Caco-2 (cell line): ENCODE results near the gene SYVN1. TPM values are rescaled to one million over a fixed set of nuclear protein-coding genes. Genes with fewer than 3 reads are reported as not detected.

Experiments
- BruUV-seq: library from RNA; stranded (reverse); fragments of 400-500 nt; replicated peaks from 2 replicates; lab custom pipeline; 2021; lab: Mats Ljungman, UMichigan
- CTCF ChIA-PET: fragments of 300-600 bp; sonication (Branson Sonifier 250); formaldehyde crosslinking; loops from one replicate; lab custom pipeline; 2022; ENCODE audit warnings: antibody characterized with exemption; lab: Charles Lee
- POLR2A ChIA-PET: fragments of 300-600 bp; sonication (Branson Sonifier 250); formaldehyde crosslinking; loops from one replicate; lab custom pipeline; 2022; ENCODE audit warnings: antibody characterized with exemption; lab: Charles Lee
- DNase-seq, 2 experiments: peaks; one replicate each; pipeline versions ENCODE4 v3.0.0 to v3.0.0-alpha.2; 2020 to 2022
- H3K27me3 ChIP-seq: replicated peaks from 2 replicates; pipeline ENCODE4 v1.6.0; 2011; ENCODE audit warnings: low read length; ENCODE audit not compliant: control insufficient read depth, insufficient read depth
- H3K36me3 ChIP-seq: 2 replicates; pipeline ENCODE4 v1.5.1; 2011; ENCODE audit warnings: low read length; ENCODE audit not compliant: control insufficient read depth, insufficient read depth
- H3K4me1 ChIP-seq: fragments of 250-450 bp; sonication (Bioruptor Pico); 2 replicates; pipeline ENCODE4 v1.5.1; 2020; ENCODE audit warnings: mild to moderate bottlenecking
- H3K4me3 ChIP-seq: 2 replicates; pipeline ENCODE4 v1.5.1; 2011; ENCODE audit warnings: low read depth, mild to moderate bottlenecking, control low read depth, low read length
- H3K9me3 ChIP-seq: fragments of 250-450 bp; sonication (Bioruptor Pico); 2 replicates; pipeline ENCODE4 v1.5.1; 2020; ENCODE audit warnings: mild to moderate bottlenecking, moderate library complexity
- H3K27ac Mint-ChIP-seq: one replicate; pipeline ENCODE4 v1.8.0; 2022; ENCODE audit warnings: mixed read lengths; ENCODE audit not compliant: unreplicated experiment
- H3K27me3 Mint-ChIP-seq: one replicate; pipeline ENCODE4 v1.8.0; 2022; ENCODE audit warnings: mixed read lengths; ENCODE audit not compliant: insufficient read depth, unreplicated experiment
- H3K36me3 Mint-ChIP-seq: one replicate; pipeline ENCODE4 v1.8.0; 2022; ENCODE audit warnings: mild to moderate bottlenecking, mixed read lengths; ENCODE audit not compliant: insufficient read depth, unreplicated experiment
- H3K4me1 Mint-ChIP-seq: one replicate; pipeline ENCODE4 v1.8.0; 2022; ENCODE audit warnings: low read depth, mixed read lengths; ENCODE audit not compliant: unreplicated experiment
- H3K4me3 Mint-ChIP-seq: one replicate; pipeline ENCODE4 v1.8.0; 2022; ENCODE audit warnings: mild to moderate bottlenecking, moderate library complexity, mixed read lengths; ENCODE audit not compliant: unreplicated experiment
- H3K9me3 Mint-ChIP-seq: one replicate; pipeline ENCODE4 v1.8.0; 2022; ENCODE audit warnings: mixed read lengths; ENCODE audit not compliant: unreplicated experiment
- intact Hi-C: fragments of 100-400 bp; cut with micrococcal nuclease; formaldehyde crosslinking; loops from one replicate; pipeline ENCODE4 v1.10.0; 2022; ENCODE audit not compliant: unreplicated experiment
- microRNA-seq: library from miRNA; unstranded; fragments of <30 nt; microRNA quantifications from one replicate; pipeline ENCODE4 v1.2.0, GENCODE V29; 2022
- total RNA-seq: library from RNA; stranded (reverse); gene quantifications from 2 replicates; pipeline ENCODE4 v1.2.3, GENCODE V29; 2022
- TF ChIP-seq, protein P1 (sequence below), 2 experiments: fragments of 200-600 bp in 1 of 2; IDR thresholded peaks; 1 replicate in 1 of 2; 2 replicates in 1 of 2; pipeline versions ENCODE4 v1.5.1 to v1.8.0; 2011 to 2022; ENCODE audit warnings: antibody characterized with exemption in 1 of 2, control low read depth in 1 of 2, inconsistent platforms in 1 of 2, low read depth in 1 of 2, low read length in 1 of 2, mild to moderate bottlenecking in 1 of 2, moderate library complexity in 1 of 2; ENCODE audit not compliant: insufficient read depth in 1 of 2, severe bottlenecking in 1 of 2, unreplicated experiment in 1 of 2

Gene SYVN1
- total RNA-seq, 1 experiment from 2014 or later = 50.9 TPM

DNA sequence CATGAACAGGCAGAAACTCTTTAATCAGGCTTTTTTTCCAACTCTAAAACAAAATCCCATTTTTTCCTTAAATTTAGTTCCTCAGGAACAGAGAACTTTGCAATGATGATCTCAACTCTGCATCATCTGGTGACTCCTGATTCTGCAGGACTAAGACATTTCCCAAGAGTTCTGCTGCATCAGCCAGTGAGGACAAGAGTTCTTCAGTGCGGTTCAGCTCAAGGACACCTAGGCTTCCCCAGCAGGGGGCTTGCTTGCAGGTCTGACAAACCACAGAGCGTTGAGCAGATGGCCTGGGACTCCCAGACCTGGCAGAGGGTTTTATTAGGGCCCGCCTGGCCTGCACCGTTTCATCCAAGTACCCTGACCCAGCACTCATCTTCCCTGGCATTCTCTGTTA is 56.9 kb downstream of the SYVN1 start:
- Histone ChIP-seq H3K27me3 (no peaks in the 10 kb centered on the region), H3K9me3 (no peaks in the 10 kb centered on the region), H3K4me3 (no peak overlapping the region), H3K36me3 (peaks cover 6% of the 10 kb centered on the region; the same call in 1 of the 2 replicates), H3K4me1 (peaks cover under 1% of the 10 kb centered on the region; the same call in 1 of the 2 replicates)
- Mint-ChIP-seq H3K9me3 (no peaks in the 10 kb centered on the region), H3K27ac (peak overlapping the region; percentile 32), H3K4me1 (peaks cover 12% of the 10 kb centered on the region), H3K36me3 (peaks cover 66% of the 10 kb centered on the region), H3K27me3 (no peaks in the 10 kb centered on the region), H3K4me3 (no peak overlapping the region)
- ChIA-PET CTCF (interaction anchor here (0.6 kb wide), 1 partner anchor 63 kb away, joined by 3 read pairs; the partner anchor contains the start of gene ARL2), POLR2A (no interaction called here)
- no TSS peak for BruUV-seq
- TF ChIP-seq, protein P1, sequence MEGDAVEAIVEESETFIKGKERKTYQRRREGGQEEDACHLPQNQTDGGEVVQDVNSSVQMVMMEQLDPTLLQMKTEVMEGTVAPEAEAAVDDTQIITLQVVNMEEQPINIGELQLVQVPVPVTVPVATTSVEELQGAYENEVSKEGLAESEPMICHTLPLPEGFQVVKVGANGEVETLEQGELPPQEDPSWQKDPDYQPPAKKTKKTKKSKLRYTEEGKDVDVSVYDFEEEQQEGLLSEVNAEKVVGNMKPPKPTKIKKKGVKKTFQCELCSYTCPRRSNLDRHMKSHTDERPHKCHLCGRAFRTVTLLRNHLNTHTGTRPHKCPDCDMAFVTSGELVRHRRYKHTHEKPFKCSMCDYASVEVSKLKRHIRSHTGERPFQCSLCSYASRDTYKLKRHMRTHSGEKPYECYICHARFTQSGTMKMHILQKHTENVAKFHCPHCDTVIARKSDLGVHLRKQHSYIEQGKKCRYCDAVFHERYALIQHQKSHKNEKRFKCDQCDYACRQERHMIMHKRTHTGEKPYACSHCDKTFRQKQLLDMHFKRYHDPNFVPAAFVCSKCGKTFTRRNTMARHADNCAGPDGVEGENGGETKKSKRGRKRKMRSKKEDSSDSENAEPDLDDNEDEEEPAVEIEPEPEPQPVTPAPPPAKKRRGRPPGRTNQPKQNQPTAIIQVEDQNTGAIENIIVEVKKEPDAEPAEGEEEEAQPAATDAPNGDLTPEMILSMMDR (IDR thresholded peaks at IDR 0.05; ENCODE audit: insufficient read depth in 1 of 2, low read depth in 1 of 2, low read length in 1 of 2, severe bottlenecking in 1 of 2, unreplicated experiment in 1 of 2) = no peak
- peak in 1 of 2 experiments; percentile 49 for DNase-seq
- intact Hi-C loops = loop anchor here (5.0 kb wide), 1 partner anchor 35 kb away; the partner anchor contains the start of gene SAC3D1

Small RNA genes lying within 50 kb of the gene (microRNA-seq; reads per million reads assigned to microRNA genes)
- gene MIR6751 = not detected

Other genes with a start within 250 kb of the SYVN1 start
- 27.9 and 31.1 TPM in 2 replicates for gene ATG2A, start 217.3 kb downstream of the SYVN1 start, total RNA-seq
- 7.4 and 7.7 TPM in 2 replicates for gene PPP2R5B, start 209.8 kb downstream of the SYVN1 start, total RNA-seq
- not detected in 2 replicates for gene GPHA2, start 198.6 kb downstream of the SYVN1 start, total RNA-seq
- not detected in 2 replicates for gene MAJIN, start 162.4 kb downstream of the SYVN1 start, total RNA-seq
- gene BATF2, start 137.5 kb downstream of the SYVN1 start, total RNA-seq = 0.79 and 1.4 TPM in 2 replicates
- gene ARL2, start 120.4 kb downstream of the SYVN1 start, total RNA-seq = 91.7 and 103 TPM in 2 replicates
- gene SNX15, start 107.1 kb downstream of the SYVN1 start, total RNA-seq = 35.5 and 35.8 TPM in 2 replicates
- 21.2 and 21.6 TPM in 2 replicates for gene SAC3D1, start 93.3 kb downstream of the SYVN1 start, total RNA-seq
- 0.16 and 0.23 TPM in 2 replicates for gene NAALADL1, start 76.0 kb downstream of the SYVN1 start, total RNA-seq
- 67.0 and 71.1 TPM in 2 replicates for gene CDCA5, start 50.5 kb downstream of the SYVN1 start, total RNA-seq
- gene ZFPL1, start 50.3 kb downstream of the SYVN1 start, total RNA-seq = 44.5 and 46.0 TPM in 2 replicates
- 147 and 158 TPM in 2 replicates for gene VPS51, start 38.3 kb downstream of the SYVN1 start, total RNA-seq
- gene TM7SF2, start 22.6 kb downstream of the SYVN1 start, total RNA-seq = 62.9 and 73.8 TPM in 2 replicates
- gene ZNHIT2, start 16.8 kb downstream of the SYVN1 start, total RNA-seq = 12.2 and 14.7 TPM in 2 replicates
- gene FAU, start 12.4 kb downstream of the SYVN1 start, total RNA-seq = 918 and 972 TPM in 2 replicates
- 89.2 and 95.1 TPM in 2 replicates for gene MRPL49, start 12.2 kb downstream of the SYVN1 start, total RNA-seq
- gene SPDYC, start 35.7 kb upstream of the SYVN1 start, total RNA-seq = not detected in 2 replicates
- 238 and 244 TPM in 2 replicates for gene CAPN1, start 47.4 kb upstream of the SYVN1 start, total RNA-seq
- gene POLA2, start 127.4 kb upstream of the SYVN1 start, total RNA-seq = 23.2 and 25.3 TPM in 2 replicates
- 38.0 and 40.7 TPM in 2 replicates for gene CDC42EP2, start 180.3 kb upstream of the SYVN1 start, total RNA-seq
- gene DPF2, start 199.3 kb upstream of the SYVN1 start, total RNA-seq = 64.2 and 65.3 TPM in 2 replicates
- 3.0 and 3.2 TPM in 2 replicates for gene TIGD3, start 220.2 kb upstream of the SYVN1 start, total RNA-seq
- gene SLC25A45, start 248.1 kb upstream of the SYVN1 start, total RNA-seq = 8.1 and 8.5 TPM in 2 replicates